GM12891 (cell line): Measurements from ENCODE around the gene ST6GAL1.
"Not testable (repeated sequence)": the region's sequence is repeated elsewhere in the genome, so short reads cannot be mapped to it uniquely, and the experiment has no call there.

Experiments
- DNase-seq: peaks from one replicate; pipeline ENCODE4 v3.0.0; 2011; ENCODE audit warnings: low spot score; ENCODE audit not compliant: insufficient read length
- FAIRE-seq: peaks from 2 replicates; lab custom pipeline; 2011; peaks lifted over from hg19 to GRCh38; lab: Jason Lieb, UNC
- PAX5 ChIP-seq: IDR thresholded peaks from 2 replicates; pipeline ENCODE4 v1.6.1; 2011; ENCODE audit warnings: low read length, moderate library complexity, mild to moderate bottlenecking; ENCODE audit not compliant: insufficient read depth, severe bottlenecking
- POLR2A ChIP-seq: IDR thresholded peaks from 2 replicates; pipeline ENCODE4 v1.6.1; 2011; ENCODE audit warnings: low read depth, low read length, control low read depth
- POLR2AphosphoS5 ChIP-seq: IDR thresholded peaks from 2 replicates; pipeline ENCODE4 v1.6.1; 2011; ENCODE audit warnings: low read depth, low read length, control low read depth
- POU2F2 ChIP-seq: IDR thresholded peaks from 2 replicates; pipeline ENCODE4 v1.6.1; 2011; ENCODE audit warnings: low read depth, mild to moderate bottlenecking, control low read depth, low read length, moderate library complexity
- SPI1 ChIP-seq: IDR thresholded peaks from 2 replicates; pipeline ENCODE4 v1.6.1; 2011; ENCODE audit warnings: low read depth, low read length, control low read depth
- TAF1 ChIP-seq: IDR thresholded peaks from 2 replicates; pipeline ENCODE4 v1.6.1; 2011; ENCODE audit warnings: low read depth, low read length, control low read depth

Gene ST6GAL1

DNA sequence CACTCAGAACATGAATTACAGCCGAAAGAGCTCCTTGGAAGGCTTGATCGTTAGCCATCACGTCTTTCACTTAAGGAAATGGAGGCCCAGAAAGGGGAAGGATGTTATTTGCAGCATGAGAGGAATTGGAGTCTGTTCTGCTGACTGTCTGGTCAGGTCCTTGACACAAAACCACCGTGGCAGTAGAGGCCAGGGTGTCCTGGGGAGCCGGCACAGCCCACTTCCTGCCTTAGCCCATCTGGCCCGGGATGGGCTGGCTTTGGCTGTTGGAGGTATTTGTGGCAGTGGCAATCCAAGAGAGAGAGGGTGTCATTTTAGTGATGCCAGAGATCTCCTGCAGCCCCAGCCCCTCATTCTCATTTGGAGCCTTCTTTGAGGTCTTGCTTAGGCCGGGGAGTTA is 37.4 kb downstream of the ST6GAL1 start:
- TF ChIP-seq PAX5 (no peak), POU2F2 (no peak), POLR2A (no peak), TAF1 (no peak), SPI1 (no peak), POLR2AphosphoS5 (no peak)
- DNase-seq = no peak
- no peak for FAIRE-seq

DNA sequence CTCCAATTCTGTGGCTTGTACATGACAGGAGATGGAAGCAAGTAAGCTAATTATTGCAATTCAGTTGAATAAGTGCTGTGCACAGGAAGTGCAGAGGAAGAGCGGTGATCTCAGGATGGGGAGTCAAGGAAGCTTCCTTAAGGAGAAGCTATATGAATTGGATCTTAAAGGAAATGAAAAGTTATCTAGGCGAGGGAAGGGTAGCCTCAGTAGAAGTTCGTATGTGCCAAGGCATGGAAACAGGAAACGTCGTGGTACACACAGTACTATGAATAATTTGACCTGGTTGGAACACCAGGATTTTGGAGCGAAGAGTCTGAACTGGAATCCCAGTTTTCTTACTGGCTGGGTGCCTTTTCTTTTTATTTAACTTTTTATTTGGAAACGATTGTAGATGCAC is 39.3 kb downstream of the ST6GAL1 start:
- TF ChIP-seq PAX5 (no peak), POLR2A (no peak), POU2F2 (no peak), TAF1 (no peak), POLR2AphosphoS5 (no peak), SPI1 (no peak)
- DNase-seq (no peak), FAIRE-seq (no peak)

DNA sequence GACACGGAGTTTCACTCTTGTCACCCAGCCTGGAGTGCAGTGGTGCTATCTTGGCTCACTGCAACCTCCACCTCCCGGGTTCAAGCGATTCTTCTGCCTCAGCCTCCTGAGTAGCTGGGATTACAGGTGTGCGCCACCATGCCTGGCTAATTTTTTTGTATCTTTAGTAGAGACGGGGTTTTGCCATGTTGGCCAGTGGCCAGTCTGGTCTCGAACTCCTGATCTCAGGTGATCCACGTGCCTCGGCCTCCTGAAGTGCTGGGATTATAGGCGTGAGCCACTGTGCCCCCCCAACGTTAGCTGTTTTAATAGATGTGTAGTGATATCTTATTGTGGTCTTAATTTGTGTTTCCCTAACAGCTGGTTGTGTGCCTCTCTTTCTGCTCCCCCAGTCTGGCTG is 40.8 kb downstream of the ST6GAL1 start:
- DNase-seq, FAIRE-seq: not testable (repeated sequence)

DNA sequence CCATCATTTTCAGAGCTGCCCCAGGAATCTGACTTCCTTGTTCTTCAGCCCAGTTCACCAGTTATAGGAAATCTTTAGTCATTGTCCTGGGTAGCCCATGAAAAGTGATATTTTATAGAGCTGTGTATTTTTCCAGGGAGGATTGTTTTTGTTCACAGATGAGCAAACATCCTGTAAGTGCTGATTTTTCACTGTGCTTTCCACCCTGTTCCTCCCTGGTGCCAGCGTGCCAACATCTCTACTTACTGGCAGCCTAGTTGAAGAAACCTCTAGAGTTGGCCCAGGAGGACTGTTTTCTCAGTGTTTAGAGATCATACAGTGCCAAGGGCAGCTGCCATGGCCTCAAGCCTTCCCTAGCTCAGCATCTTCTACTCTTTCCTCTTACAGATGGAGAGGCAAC is 41.3 kb downstream of the ST6GAL1 start:
- no peak for FAIRE-seq
- no peak for TF ChIP-seq POLR2AphosphoS5
- no peak for TF ChIP-seq POLR2A
- TF ChIP-seq TAF1 = no peak
- TF ChIP-seq PAX5 = no peak
- no peak for TF ChIP-seq POU2F2
- no peak for TF ChIP-seq SPI1
- no peak for DNase-seq

GRCh38 chr3:186973702-186974101 is 43.4 kb downstream of the ST6GAL1 start:
- FAIRE-seq (no peak), DNase-seq (no peak)
- TF ChIP-seq POLR2A (no peak), POLR2AphosphoS5 (no peak), PAX5 (no peak), TAF1 (no peak), SPI1 (no peak), POU2F2 (no peak)

GRCh38 chr3:186974824-186975313 is 44.5 kb downstream of the ST6GAL1 start:
- TF ChIP-seq POLR2A (no peak), PAX5 (no peak), POU2F2 (no peak), SPI1 (no peak), TAF1 (no peak), POLR2AphosphoS5 (no peak)
- DNase-seq = no peak
- no peak for FAIRE-seq

- no peak for TF ChIP-seq SPI1
- TF ChIP-seq TAF1 = no peak
- TF ChIP-seq POLR2AphosphoS5 = no peak
- TF ChIP-seq POLR2A = no peak
- TF ChIP-seq POU2F2 = no peak
- TF ChIP-seq PAX5 = no peak
- FAIRE-seq (no peak), DNase-seq (no peak)
These were observed 45.4 kb downstream of the ST6GAL1 start for GRCh38 chr3:186975726-186976125.

GRCh38 chr3:186976837-186977750 is 46.8 kb downstream of the ST6GAL1 start:
- TF ChIP-seq POLR2A (no peak), POU2F2 (no peak), POLR2AphosphoS5 (no peak), SPI1 (no peak), PAX5 (no peak), TAF1 (no peak)
- FAIRE-seq = no peak
- no peak for DNase-seq

- no peak for DNase-seq
- TF ChIP-seq PAX5 = no peak
- no peak for TF ChIP-seq POLR2AphosphoS5
- no peak for TF ChIP-seq POLR2A
- TF ChIP-seq TAF1 = no peak
- no peak for TF ChIP-seq SPI1
- TF ChIP-seq POU2F2 = no peak
- FAIRE-seq = no peak
These were observed 48.4 kb downstream of the ST6GAL1 start for GRCh38 chr3:186978712-186979111.

DNA sequence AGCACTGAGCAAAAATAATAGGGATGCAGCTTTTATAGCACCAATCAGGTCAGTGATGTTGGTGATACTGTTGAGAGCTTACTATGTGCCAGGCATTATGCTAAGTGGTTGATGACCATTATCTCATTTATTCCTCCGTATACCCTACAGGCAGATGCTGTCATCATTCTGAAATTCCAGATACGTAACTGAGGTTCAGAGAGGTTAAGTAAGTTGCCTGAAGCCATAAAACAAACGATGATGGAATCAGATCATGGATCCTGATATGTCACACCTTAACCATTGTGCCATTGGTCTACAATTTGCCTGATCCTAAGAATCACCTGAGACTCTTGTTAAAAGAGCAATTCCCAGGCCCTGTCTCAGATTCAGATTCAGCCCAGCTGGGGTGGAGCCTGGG is 49.5 kb downstream of the ST6GAL1 start:
- FAIRE-seq (no peak), DNase-seq (no peak)
- TF ChIP-seq PAX5 = no peak
- TF ChIP-seq POLR2AphosphoS5 = no peak
- TF ChIP-seq TAF1 = no peak
- no peak for TF ChIP-seq SPI1
